ENCODE results near the gene CPO.

DNA sequence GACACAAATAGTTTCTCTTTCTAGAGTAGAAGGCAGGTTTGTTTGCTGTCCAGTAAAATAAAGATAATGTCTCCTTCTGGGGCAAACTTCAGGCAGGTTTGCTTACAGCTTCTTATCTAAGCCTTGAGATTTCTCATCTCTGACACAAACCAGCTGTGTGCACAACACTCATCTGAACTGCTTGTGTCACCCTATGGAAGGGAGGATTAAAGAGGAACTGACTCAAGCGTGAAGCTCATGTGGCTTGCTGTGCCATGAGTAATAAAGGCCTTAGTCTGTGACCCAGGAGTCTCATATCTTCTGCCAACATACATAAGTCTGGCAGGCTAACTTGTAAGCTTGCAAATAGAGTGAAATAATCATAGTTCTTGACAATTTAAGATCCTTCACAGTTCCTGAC is 24.2 kb upstream of the CPO start:
- TF ChIP-seq, protein P1, sequence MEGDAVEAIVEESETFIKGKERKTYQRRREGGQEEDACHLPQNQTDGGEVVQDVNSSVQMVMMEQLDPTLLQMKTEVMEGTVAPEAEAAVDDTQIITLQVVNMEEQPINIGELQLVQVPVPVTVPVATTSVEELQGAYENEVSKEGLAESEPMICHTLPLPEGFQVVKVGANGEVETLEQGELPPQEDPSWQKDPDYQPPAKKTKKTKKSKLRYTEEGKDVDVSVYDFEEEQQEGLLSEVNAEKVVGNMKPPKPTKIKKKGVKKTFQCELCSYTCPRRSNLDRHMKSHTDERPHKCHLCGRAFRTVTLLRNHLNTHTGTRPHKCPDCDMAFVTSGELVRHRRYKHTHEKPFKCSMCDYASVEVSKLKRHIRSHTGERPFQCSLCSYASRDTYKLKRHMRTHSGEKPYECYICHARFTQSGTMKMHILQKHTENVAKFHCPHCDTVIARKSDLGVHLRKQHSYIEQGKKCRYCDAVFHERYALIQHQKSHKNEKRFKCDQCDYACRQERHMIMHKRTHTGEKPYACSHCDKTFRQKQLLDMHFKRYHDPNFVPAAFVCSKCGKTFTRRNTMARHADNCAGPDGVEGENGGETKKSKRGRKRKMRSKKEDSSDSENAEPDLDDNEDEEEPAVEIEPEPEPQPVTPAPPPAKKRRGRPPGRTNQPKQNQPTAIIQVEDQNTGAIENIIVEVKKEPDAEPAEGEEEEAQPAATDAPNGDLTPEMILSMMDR (IDR thresholded peaks at IDR 0.05; ENCODE audit: low read depth, low read length): no peak
- TF ChIP-seq POLR2A (IDR thresholded peaks at IDR 0.05; ENCODE audit: extremely low read depth, insufficient read length): no peak

Data from NB4 (cell line).